Measurements from ENCODE around the gene THSD7A. TPM values are rescaled to one million over a fixed set of nuclear protein-coding genes. Genes with fewer than 3 reads are reported as not detected.
A peak's percentile ranks its signal among the peaks of the same experiment; 100 is the strongest.

THSD7A gene
- total RNA-seq, 1 experiment from 2014 or later = 4.0 TPM

- Histone ChIP-seq H3K4me2 (no peak overlapping the region), H3K27me3 (ENCODE audit: insufficient read depth, low read depth) (no peaks in the 10 kb centered on the region), H3K9me3 (ENCODE audit: insufficient read depth, low read depth) (peaks cover 7% of the 10 kb centered on the region), H3K36me3 (ENCODE audit: low read depth) (no peaks in the 10 kb centered on the region), H3F3A (ENCODE audit: insufficient read depth, low read depth) (no peaks in the 10 kb centered on the region), H4K20me1 (ENCODE audit: insufficient read depth) (no peaks in the 10 kb centered on the region), H3K4me1 (replicated peaks; ENCODE audit: insufficient read depth) (no peaks in the 10 kb centered on the region), H3K79me2 (ENCODE audit: low read depth) (no peaks in the 10 kb centered on the region), H3K9me2 (ENCODE audit: insufficient read depth) (peaks cover 4% of the 10 kb centered on the region; the same call in 1 of the 2 replicates), H2AFZ (no peak overlapping the region), H3K27ac (no peak overlapping the region), H3K4me3 (no peak overlapping the region)
- no TSS peak for BruUV-seq (replicated peaks)
- ChIA-PET POLR2A (ENCODE audit: unreplicated experiment) (no interaction called here), CTCF (no interaction called here)
- intact Hi-C loops (cut with micrococcal nuclease; ENCODE audit: unreplicated experiment) = no loop called here
- TF ChIP-seq CTCF (conservative IDR thresholded peaks at IDR 0.05) = no peak
- no peak for TF ChIP-seq EZH2 (IDR thresholded peaks at IDR 0.05; ENCODE audit: low read depth)
- no peak for DNase-seq
Measured at GRCh38 chr7:11843113-11843765, 11.2 kb upstream of the THSD7A start.

- no peak for DNase-seq
- ChIA-PET CTCF (no interaction called here), POLR2A (ENCODE audit: unreplicated experiment) (no interaction called here)
- peaks cover 10% of the 10 kb centered on the region for H3K9me3 ChIP-seq (ENCODE audit: insufficient read depth, low read depth)
- no peaks in the 10 kb centered on the region for H3K27me3 ChIP-seq (ENCODE audit: insufficient read depth, low read depth)
- H3K9me2 ChIP-seq (ENCODE audit: insufficient read depth) = peaks cover 4% of the 10 kb centered on the region; the same call in 1 of the 2 replicates
- no TSS peak for BruUV-seq (replicated peaks)
- no peak overlapping the region for H3K4me3 ChIP-seq
- no peaks in the 10 kb centered on the region for H3F3A ChIP-seq (ENCODE audit: insufficient read depth, low read depth)
- H3K27ac ChIP-seq = no peak overlapping the region
- H3K36me3 ChIP-seq (ENCODE audit: low read depth) = no peaks in the 10 kb centered on the region
- intact Hi-C loops (cut with micrococcal nuclease; ENCODE audit: unreplicated experiment) = no loop called here
- TF ChIP-seq CTCF (conservative IDR thresholded peaks at IDR 0.05) = no peak
- TF ChIP-seq EZH2 (IDR thresholded peaks at IDR 0.05; ENCODE audit: low read depth) = no peak
- H4K20me1 ChIP-seq (ENCODE audit: insufficient read depth) = no peaks in the 10 kb centered on the region
- no peak overlapping the region for H3K4me2 ChIP-seq
- no peaks in the 10 kb centered on the region for H3K4me1 ChIP-seq (replicated peaks; ENCODE audit: insufficient read depth)
- no peaks in the 10 kb centered on the region for H3K79me2 ChIP-seq (ENCODE audit: low read depth)
- H2AFZ ChIP-seq = peak overlapping the region; percentile 37; the same call in 1 of the 2 replicates
Measured at GRCh38 chr7:11841657-11842056, 9.7 kb upstream of the THSD7A start.

GRCh38 chr7:11835260-11835659 is 3.3 kb upstream of the THSD7A start:
- Histone ChIP-seq H2AFZ (no peak overlapping the region), H3K4me1 (replicated peaks; ENCODE audit: insufficient read depth) (no peaks in the 10 kb centered on the region; the same call in 1 of the 2 replicates), H3K4me3 (no peak overlapping the region), H3K36me3 (ENCODE audit: low read depth) (no peaks in the 10 kb centered on the region), H3K9me2 (ENCODE audit: insufficient read depth) (no peaks in the 10 kb centered on the region), H3K9me3 (ENCODE audit: insufficient read depth, low read depth) (0 out of 2 replicates have a peak, but pooled peaks cover 3% of the 10 kb centered on the region), H3K79me2 (ENCODE audit: low read depth) (no peaks in the 10 kb centered on the region), H4K20me1 (ENCODE audit: insufficient read depth) (no peaks in the 10 kb centered on the region), H3K27me3 (ENCODE audit: insufficient read depth, low read depth) (no peaks in the 10 kb centered on the region), H3K27ac (no peak overlapping the region), H3K4me2 (no peak overlapping the region), H3F3A (ENCODE audit: insufficient read depth, low read depth) (no peaks in the 10 kb centered on the region)
- DNase-seq = no peak
- intact Hi-C loops (cut with micrococcal nuclease; ENCODE audit: unreplicated experiment) = loop anchor here (1.0 to 5.0 kb wide), 5 partner anchors 231 to 787 kb away; partner anchors contain the start of gene TMEM106B
- no peak for TF ChIP-seq EZH2 (IDR thresholded peaks at IDR 0.05; ENCODE audit: low read depth)
- TF ChIP-seq CTCF (conservative IDR thresholded peaks at IDR 0.05) = peak; percentile 83
- POLR2A ChIA-PET (ENCODE audit: unreplicated experiment) = no interaction called here
- no TSS peak for BruUV-seq (replicated peaks)
- CTCF ChIA-PET = no interaction called here
